Activated T-helper 1 cell treated with anti-CD3 and anti-CD28 coated beads, Interleukin-2, amount 50 U/mL, for 16 hours (primary cell): ENCODE data around the gene KBTBD4.
"Not testable (repeated sequence)": the region's sequence is repeated elsewhere in the genome, so short reads cannot be mapped to it uniquely, and the experiment has no call there.

Source experiments
- DNase-seq, 2 donors: peaks; one replicate each; pipeline ENCODE4 v3.0.0-alpha.2; 2020; ENCODE audit warnings: low read depth in 1 of 2, low spot score in 1 of 2

The KBTBD4 gene

DNA sequence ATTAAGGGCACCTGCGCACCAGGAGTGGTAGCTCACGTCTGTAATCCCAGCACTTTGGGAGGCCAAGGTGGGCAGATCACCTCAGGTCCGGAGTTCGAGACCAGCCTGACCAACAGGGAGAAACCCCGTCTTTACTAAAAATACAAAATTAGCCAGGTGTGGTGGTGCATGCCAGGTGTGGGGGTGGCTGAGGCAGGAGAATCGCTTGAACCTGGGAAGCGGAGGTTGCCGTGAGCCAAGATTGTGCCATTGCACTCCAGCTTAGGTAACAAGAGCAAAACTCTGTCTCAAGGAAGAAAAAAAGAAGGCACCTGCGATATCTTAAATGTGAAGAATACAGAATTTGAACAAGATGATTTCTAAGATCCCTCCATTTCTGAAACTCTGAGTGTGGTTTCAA is 52.7 kb downstream of the KBTBD4 start:
- DNase-seq, result not testable (repeated sequence)

GRCh38 chr11:47524291-47524874 is 54.4 kb downstream of the KBTBD4 start:
- DNase-seq, result no peak

DNA sequence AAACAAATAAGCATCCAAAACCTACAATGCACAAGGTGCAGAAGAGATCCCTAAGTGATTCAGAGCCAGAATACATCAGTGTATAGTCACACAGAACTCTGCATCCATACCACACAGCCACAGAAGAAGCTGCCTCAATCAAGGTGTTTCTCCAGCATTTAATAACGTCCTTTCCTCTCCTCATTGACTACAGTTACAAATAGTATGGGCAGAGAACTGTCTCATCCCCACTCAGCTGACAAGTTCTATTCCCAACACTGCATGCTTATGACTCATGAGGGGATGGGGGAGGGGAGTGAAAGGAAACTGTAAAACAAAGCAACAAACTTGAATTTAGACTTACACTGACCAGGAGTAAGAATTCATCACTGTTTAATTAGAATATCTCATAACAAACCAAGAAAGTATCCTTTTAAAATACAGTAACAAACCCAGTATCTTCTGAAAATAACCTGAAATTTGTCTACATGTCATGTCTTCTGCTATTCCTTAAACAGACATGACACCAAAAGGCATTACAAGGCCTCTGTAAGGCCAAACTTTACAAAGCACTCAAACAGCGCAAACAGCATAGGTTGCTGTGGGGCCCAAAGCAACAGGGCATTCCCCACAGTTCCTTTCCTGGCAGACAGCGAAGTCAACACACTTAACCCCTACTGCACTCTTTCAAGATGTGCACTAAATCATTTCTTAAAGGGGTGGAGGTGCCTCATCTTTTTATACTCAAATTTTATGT is 55.1 kb downstream of the KBTBD4 start:
- no peak for DNase-seq
